Tongue (tissue), 2 donors: ENCODE results near the gene TRABD2A. TPM values are rescaled to one million over a fixed set of nuclear protein-coding genes. Genes with fewer than 3 reads are reported as not detected.
"Not testable (repeated sequence)": the region's sequence is repeated elsewhere in the genome, so short reads cannot be mapped to it uniquely, and the experiment has no call there.

ENCODE experiments used
- DNase-seq: peaks from one replicate; pipeline ENCODE4 v3.0.0-alpha.2; 2015
- total RNA-seq: library from RNA; depleted of rRNA; stranded (reverse); fragments of >200 nt; gene quantifications from one replicate; pipeline ENCODE4 v1.2.3, GENCODE V29; 2014

Gene TRABD2A
- total RNA-seq, 1 donor from 2014 or later, result not detected

GRCh38 chr2:84879584-84880394 is 1.1 kb downstream of the TRABD2A start:
- peak; percentile 47 for DNase-seq

GRCh38 chr2:84878896-84879583 is 1.8 kb downstream of the TRABD2A start:
- no peak for DNase-seq

DNA sequence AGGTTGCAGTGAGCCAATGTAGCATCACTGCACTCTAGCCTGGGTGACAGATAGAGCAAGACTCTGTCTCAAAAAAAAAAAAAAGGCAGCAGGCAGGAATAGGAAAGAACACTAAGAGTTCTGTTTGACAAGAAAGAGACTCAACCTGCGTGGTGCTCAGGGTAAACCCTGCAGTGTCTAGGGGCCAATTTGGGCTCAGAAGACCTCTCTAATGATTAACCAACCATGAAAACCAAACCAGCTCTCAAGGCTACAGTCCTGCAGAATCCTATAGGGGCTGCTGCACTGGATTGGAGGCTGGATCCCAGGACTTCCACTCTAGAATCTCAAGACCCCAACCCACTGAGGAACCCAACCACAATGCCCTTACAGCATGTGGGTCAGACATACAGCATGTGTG is 2.4 kb downstream of the TRABD2A start:
- no peak for DNase-seq

DNA sequence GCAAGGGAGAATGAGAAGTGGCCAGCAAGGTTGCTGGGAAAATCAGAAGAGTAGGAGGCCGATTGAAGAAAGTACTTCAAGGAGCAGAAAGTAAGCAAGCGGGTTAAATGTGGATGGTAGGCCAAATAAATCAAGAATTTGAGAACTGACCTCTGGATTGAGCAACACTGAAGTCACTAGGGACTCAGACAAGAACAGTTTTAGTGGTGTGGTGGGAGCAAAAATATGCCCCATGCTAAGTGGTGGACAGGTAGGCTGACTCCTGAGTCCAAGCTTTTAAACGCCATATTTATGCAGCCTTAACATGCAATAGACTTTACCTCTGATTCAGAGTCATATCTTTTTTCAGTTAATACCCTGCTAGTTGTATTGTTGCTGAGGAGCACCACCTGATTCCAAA is 4.5 kb downstream of the TRABD2A start:
- DNase-seq, result no peak

DNA sequence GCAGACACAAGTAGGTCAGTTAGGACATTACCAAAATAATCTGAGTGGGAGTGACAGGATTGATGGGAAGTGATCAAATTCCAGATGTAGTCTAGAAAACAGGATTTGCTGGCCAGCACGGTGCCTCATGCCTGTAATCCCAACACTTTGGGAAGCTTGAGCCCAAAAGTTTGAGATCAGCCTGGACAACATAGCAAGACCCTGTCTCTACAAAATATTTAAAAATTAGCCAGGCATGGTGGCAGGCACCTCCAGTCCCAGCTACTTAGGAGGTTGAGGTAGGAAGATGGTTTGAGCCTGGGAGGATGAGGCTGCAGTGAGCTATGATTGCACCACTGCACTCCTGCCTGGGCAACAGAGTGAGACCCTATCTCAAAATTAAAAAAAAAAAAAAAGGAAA is 5.3 kb downstream of the TRABD2A start:
- DNase-seq, result not testable (repeated sequence)

- no peak for DNase-seq
Measured at GRCh38 chr2:84875213-84875560, 5.7 kb downstream of the TRABD2A start.

GRCh38 chr2:84874381-84875212 is 6.3 kb downstream of the TRABD2A start:
- no peak for DNase-seq

- DNase-seq, result no peak
Measured at GRCh38 chr2:84873350-84873749, 7.5 kb downstream of the TRABD2A start.

- DNase-seq, result not testable (repeated sequence)
Measured at GRCh38 chr2:84872691-84873090, 8.2 kb downstream of the TRABD2A start.

- DNase-seq, result no peak
Measured at GRCh38 chr2:84870306-84870705, 10.6 kb downstream of the TRABD2A start.

DNA sequence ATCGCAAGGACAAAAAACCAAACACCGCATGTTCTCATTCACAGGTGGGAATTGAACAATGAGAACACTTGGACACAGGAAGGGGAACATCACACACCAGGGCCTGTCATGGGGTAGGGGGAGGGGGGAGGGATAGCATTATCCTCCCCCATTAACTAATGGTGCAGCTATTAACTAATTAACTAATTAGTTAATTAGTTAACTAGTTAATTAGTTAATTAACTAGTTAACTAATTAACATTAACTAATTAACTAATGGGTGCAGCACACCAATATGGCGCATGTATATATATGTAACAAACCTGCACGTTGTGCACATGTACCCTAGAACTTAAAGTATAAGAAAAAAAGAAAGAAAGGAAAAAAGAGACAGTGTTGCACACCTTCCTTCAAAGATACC is 12.6 kb downstream of the TRABD2A start:
- not testable (repeated sequence) for DNase-seq

GRCh38 chr2:84866122-84866521 is 14.8 kb downstream of the TRABD2A start:
- DNase-seq, result no peak

DNA sequence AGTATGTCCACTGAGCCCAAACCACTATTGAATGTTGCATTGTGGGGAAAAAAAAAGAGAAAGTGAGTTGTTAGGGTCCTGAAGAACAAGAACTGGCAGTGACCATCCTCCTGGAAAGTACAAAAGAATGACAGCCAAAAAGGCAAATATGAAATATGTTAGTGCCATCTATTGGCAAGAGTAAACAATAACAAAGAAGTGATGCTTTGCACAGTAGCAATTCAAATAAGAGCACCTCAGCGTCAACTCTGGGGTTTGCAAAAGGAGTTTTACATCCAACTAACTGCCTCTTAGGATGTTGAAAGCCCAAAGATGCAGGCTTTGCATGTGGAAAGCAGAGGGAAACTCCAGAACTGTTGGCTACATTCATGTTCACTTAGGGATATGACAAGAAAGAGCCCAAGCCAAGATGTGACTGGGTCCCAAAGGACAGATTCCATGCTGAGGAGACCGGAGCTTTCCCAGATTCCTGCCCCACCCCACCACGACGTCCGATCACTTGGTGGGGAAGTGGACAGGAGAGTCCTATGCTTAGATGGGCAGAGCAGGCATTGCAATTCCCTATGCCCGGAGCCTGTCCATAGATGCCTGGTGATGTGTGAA is 15.6 kb downstream of the TRABD2A start:
- peak; percentile 24 for DNase-seq

- no peak for DNase-seq
Measured at GRCh38 chr2:84862006-84862405, 18.9 kb downstream of the TRABD2A start.

DNA sequence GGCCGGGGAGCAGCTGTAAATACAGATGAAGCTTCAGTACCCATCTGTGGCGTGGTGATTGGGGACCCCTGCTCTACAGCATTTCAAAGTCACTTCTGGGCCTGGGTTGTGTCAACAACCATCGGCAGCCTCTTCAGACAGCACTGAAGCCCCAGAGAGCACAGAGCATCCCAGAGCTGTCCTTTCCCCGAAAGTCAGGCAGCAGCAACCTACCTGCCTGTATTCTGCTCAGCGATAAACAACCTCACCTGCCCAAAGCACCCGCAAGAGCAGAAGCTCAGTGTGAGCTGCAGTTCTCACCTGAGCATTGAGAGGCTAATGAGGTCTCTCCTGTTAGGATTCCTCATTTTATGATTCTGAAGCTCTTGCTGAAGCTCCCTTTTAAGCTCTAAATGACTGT is 19.3 kb downstream of the TRABD2A start:
- no peak for DNase-seq

- no peak for DNase-seq
Measured at GRCh38 chr2:84858937-84859336, 21.9 kb downstream of the TRABD2A start.

DNA sequence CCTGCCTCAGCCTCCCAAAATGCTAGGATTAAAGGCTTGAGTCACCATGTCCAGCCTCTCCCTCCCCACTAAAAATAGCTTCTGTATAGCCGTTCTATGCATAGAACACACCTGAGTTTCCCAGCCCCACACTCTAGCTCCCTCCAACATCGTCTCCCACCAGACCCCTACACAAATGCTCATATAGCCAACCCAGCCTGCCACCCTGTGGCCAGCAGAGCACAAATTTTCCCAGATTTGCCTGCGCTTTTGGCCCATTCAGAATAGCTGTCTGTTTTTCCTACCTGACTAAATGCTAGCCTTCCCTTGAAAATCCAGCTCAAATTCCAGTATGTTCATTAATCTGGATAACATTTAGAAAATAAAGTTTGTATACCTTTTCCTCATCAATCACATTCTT is 22.8 kb downstream of the TRABD2A start:
- no peak for DNase-seq

DNA sequence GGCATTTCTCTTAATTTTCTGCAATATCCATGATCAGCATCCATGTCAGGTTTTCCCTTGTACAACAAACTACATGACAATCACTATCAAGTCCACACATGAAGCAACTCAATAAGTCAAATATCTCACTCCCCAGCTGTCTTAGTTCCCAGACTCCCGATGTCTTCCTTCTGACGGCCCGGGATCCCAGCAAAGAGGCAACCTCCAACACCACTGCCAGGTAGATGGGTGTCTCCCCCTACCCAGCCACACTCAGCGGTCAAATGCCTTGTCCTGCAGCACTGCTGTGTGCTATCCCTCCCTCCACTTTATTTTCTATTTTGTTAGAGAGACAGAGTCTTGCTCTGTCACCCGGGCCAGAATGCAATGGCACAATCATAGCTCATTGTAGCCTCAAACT is 23.3 kb downstream of the TRABD2A start:
- no peak for DNase-seq

- no peak for DNase-seq
Measured at GRCh38 chr2:84856787-84857186, 24.1 kb downstream of the TRABD2A start.

DNA sequence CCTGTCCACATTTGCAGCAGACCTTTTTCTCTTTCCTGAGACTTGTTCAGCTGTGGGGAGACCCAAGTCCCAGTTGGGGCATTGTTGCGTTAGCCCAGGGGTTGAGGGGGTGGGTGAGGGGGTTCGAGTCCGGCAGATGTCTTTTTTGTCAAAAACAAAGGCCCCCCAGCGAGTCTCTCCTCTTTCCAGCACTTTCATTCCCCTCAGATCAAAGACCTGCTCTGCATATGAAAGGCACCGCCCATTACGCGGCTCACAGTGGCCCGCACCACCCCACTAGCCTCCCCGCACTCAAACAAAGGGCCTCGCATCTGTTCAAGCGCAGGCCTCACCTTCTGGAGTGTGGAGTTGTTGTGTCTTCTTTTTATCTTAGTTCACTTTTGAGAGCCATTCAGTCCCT is 25.2 kb downstream of the TRABD2A start:
- no peak for DNase-seq

DNA sequence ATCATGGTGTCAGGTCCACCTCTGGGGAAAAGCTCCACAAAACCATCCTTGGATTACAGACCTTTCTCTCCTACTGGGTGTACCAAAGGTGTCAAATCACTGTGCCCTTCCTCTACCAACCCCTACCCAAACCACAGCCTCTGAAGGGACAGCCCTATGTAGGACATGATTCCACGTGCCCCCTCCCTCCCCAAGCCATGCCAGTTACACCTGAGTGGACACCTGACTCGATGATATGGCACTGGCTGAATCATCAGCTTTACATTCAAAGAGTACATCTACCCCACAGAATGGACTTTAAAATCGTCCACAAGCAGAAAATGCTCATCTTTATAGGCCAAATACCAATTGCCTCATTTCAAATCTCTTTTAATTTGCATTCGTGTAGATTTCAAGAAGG is 26.0 kb downstream of the TRABD2A start:
- DNase-seq, result no peak

DNA sequence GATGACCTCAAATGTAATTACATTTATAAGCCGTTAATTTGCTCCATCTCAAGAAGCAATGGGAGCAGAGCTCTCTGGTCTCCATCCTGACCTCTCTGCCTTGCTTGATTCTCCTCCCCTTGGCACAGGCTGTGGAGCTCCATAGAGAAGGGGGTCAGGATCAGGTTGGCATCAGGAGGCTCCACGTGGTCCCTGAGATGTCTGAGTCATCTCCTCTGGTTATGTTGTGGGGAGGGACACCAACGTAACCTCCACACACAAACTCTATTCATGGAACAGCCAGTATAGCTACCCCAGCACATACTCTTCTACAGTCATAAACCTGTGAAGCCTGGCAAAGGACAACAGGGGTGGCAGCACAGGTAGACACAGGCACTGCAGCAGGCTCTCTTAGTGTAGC is 29.0 kb downstream of the TRABD2A start:
- no peak for DNase-seq

GRCh38 chr2:84850471-84850870 is 30.4 kb downstream of the TRABD2A start:
- DNase-seq, result no peak
